Measurements from ENCODE around the gene YBX3.
"Not testable (repeated sequence)": the region's sequence is repeated elsewhere in the genome, so short reads cannot be mapped to it uniquely, and the experiment has no call there.

Gene YBX3

DNA sequence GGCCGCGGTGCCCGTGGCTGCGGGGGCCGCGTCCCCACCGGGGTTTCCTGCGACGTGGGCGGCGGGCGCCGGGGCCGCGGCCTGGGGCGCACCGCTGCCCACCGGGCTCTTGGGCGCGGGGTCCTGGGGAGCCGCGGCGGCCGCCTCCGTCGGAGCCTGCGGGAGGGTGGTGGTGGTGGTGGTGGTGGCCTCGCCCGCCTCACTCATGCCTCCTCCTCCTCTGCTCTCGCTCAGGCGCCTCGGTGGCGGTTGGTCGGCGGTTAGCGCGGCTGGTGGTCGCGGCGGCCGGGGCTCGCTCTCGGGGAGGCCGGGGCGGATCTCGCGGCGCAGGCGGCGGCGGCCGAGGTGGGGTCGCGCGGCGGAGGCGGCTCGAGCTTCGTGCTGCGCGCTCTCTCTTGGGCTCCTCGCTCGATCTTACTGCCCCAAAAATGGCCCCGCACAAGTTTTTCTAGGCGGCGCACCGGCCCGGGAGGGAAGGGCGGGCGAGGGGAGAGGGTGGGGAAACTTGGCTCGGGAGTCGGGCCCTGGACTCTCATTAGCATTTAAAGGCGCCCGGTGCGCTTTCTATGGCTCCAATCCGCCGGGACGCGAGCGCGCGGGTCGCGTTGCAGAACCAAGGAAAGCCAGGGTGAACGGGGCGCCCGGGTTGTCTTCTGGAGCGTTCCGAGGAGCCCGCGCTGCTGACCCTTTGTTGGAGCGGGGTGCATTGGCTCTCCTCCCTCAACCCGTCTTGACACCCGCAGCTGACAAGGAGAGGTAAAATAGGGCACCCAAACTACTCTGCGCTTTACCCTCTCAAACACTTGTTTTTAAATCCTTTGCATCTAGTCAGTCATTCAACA lies at the start of gene YBX3:
Gene YBX3 (minus strand): TSS at position 419 of the 842 bp plus-strand sequence. CDS start 212 bp downstream, at position 207.
- peak; percentile 68 for DNase-seq

- DNase-seq, result peak; percentile 42
Measured at GRCh38 chr12:10771132-10771733, 48.1 kb upstream of the YBX3 start.

- DNase-seq, result no peak
Measured at GRCh38 chr12:10759657-10760056, 36.5 kb upstream of the YBX3 start.

DNA sequence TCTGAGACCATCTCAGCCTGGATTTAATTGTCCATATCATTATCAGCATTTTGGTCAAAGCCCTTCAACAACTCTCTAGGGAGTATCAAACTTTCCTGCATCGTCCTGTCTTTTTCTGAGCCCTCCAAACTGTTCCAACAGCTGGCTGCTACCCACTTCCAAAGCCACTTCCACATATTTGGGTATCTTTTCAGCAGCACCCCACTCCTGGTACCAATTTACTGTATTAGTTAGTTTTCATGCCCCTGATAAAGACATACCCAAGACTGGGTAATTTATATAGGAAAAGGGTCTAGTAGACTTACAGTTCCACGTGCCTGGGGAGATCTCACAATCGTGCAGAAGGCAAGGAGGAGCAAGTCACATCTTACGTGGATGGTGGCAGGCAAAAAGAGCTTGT lies 33.1 kb upstream of the YBX3 start:
- no peak for DNase-seq

DNA sequence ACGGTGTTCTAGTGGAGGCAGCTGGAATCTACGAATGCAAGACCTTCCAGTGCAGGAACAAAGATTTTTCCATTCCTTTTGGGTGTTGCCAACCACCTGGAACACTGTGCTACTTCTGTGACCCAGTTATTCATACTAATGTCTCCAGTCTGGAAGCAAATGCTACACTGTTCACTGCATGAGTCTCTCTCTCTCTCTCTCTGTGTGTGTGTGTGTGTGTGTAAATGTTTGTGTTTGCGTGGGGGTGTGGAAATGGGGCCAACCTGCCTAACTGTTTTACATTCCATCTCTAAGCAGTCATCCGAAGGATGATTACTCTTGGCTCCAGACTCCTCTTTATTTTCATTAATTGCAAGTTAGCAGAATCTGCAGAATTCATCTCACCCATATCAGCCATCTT lies 29.9 kb upstream of the YBX3 start:
- DNase-seq, result no peak

- DNase-seq, result no peak
Measured at GRCh38 chr12:10750385-10750727, 27.2 kb upstream of the YBX3 start.

GRCh38 chr12:10749700-10750384 lies 26.7 kb upstream of the YBX3 start:
- peak; percentile 90 for DNase-seq

DNA sequence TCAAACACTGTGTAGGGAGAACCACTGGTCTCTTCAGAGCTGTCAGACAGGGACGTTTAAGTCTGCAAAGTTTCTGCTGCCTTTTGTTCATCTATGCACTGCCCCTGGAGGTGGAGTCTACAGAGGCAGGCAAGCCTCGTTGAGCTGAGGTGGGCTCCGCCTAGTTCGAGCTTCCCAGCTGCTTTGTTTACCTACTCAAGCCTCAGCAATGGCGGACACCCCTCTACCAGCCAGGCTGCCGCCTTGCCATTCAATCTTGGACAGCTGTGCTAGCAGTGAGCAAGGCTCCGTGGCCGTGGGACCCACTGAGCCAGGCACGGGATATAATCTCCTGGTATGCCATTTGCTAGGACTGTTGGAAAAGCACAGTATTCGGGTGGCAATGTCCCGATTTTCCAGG lies 24.6 kb upstream of the YBX3 start:
- DNase-seq, result peak; percentile 37

DNA sequence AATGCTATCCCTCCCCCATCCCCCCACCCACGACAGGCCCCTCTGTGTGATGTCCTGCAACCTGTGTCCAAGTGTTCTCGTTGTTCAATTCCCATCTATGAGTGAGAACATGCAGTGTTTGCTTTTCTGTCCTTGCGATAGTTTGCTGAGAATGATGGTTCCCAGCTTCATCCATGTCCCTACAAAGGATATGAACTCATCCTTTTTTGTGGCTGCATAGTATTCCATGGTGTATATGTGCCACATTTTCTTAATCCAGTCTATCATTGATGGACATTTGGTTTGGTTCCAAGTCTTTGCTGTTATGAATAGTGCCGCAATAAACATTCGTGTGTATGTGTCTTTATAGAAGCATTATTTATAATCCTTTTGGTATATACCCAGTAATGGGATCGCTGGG lies 20.3 kb upstream of the YBX3 start:
- not testable (repeated sequence) for DNase-seq

DNA sequence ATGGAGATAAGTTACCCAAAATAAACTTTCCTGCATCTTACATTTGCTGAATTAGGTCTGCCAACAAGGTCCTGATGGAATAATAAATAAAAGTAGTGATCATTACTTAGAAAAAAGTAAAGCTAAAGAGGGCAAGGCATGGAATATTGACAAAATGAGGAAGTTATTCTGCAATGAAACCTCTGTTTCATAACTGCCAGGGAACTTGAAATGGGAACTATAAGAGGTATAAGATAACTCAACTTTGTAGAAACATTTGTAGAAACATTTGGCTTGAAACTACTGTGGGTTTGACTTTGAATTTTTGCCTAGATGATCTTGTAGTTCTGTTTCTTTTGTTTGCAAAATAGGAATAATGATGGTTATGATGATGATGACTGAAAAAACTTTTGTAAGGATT lies 18.7 kb upstream of the YBX3 start:
- DNase-seq, result no peak

DNA sequence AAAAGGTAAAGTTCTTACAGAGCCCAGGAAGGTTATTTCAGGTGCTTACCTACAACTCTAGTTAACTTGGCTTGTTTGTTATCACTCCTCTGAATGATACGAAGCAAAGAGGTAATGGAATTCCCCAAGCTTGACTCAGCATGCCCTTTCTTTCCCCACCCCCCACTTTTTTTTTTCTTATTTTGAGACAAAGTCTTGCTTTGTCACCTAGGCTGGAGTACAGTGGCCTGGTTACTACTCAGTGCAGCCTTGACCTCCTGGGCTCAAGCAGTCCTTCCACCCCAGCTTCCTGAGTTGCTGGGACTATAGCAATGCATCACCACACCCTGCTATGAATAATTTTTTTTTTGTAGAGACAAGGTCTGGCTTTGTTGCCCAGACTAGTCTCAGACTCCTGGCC lies 17.1 kb upstream of the YBX3 start:
- DNase-seq, result no peak

- DNase-seq, result no peak
Measured at GRCh38 chr12:10739157-10740118, 16.3 kb upstream of the YBX3 start.

- no peak for DNase-seq
Measured at GRCh38 chr12:10737249-10737648, 14.1 kb upstream of the YBX3 start.

- DNase-seq, result no peak
Measured at GRCh38 chr12:10736463-10736862, 13.3 kb upstream of the YBX3 start.

- no peak for DNase-seq
Measured at GRCh38 chr12:10735428-10735827, 12.3 kb upstream of the YBX3 start.

GRCh38 chr12:10732549-10732948 lies 9.4 kb upstream of the YBX3 start:
- DNase-seq, result no peak

DNA sequence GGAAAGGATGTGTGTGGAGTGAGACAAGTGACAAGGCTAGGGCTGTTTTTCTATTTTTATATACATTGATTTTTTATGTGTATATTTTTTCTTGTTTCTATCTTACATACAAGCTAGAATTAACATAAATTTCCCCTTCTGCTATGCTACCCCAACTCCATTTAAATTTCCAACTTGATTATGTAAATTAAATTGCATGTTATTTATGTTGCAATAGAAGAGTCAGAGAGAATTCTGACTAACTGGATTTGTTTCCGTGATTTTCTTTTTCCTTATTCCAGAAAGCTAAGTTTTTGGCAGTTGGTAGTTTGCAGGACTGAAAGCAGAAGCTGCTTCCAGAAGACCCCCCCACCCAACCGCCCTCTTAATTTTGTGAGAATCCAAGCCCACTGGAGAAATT lies 8.9 kb upstream of the YBX3 start:
- no peak for DNase-seq

DNA sequence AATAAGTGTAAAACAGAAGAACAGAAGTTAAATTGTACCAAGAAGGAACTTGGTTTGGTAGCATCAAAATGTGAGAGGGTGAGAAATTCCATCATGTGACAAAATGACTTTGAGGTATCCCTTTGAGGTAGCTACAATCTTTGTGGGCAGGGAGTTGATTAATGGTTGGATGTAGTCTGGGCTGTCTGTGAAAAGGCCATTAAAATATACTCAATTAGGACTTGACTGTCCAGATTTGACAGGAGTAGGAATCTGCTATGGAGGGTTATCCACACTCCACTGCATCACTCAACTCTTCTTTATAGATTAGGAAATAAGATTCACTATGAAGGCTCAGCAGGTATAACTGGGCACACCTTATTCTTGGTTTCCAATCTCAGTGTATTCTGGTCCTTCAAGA lies 7.4 kb upstream of the YBX3 start:
- no peak for DNase-seq

DNA sequence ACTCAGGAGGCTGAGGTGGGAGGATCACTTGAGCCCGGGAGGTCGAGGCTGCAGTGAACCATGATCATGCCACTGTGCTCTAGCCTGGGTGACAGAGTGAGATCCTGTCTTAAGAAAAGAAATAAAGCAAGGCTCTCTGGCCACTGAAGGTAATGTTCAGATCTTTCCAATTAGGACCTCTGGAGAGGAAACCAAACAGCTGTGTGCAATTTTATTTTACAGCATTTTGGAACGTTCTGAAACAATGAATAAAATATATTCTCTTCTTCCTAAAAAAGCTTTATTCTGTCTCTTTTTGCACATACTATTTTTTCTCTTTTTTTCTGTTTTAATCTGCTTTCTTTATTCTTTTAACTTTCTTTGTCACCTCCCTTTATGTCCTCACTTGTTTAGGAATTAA lies 5.0 kb upstream of the YBX3 start:
- no peak for DNase-seq

DNA sequence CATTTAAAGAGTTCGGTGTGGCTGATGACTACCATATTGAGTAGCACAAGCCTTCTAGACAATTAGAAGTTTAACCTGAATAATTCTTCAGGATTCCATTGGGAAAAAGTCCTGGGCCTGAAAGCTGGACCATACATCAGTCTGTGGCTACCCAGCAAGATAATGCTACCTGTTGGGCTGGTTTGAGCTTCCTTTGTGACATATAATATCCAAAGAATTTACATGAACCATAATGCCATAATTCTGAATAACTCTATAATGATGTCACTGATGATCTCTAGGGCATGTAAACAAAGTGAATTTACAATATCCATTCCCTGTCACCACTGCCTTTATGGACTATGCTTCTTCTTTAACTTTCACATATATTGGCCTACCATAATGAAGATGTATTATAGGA lies 3.8 kb upstream of the YBX3 start:
- no peak for DNase-seq

DNA sequence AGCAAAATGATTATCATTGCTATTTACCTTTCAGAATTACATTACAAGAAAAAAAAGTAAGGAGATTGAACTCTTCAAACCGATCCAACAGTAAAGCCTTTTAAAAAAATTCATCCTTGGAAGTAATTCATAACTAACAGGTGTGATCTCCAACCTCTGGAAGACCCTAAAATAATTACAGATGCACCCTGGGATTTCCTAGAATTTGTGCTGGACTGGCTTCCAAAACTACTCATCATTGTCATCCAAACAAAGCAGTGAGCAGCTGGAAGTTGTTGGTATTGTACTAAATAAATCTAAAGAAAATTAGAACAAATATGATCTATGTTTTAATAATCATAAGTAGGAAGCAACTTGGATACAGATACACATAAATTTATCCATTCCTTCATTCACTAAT lies 1.9 kb upstream of the YBX3 start:
- no peak for DNase-seq

GRCh38 chr12:10722502-10722904 lies 620 bp downstream of the YBX3 start:
- peak; percentile 51 for DNase-seq
